OCI-LY1 (cell line): Measurements from ENCODE around the gene PCA3.

Experiments used
- H2AFZ ChIP-seq: fragments of 200-600 bp; sonication (generic), shearing (Covaris generic); 2 replicates; pipeline ENCODE4 v1.6.0; 2014; ENCODE audit warnings: antibody characterized with exemption, mild to moderate bottlenecking, low read length
- H3F3A ChIP-seq: fragments of 200-600 bp; sonication (generic), shearing (Covaris generic); 2 replicates; pipeline ENCODE4 v1.6.0; 2014; ENCODE audit warnings: mild to moderate bottlenecking, antibody characterized with exemption, low read length, moderate library complexity; ENCODE audit not compliant: insufficient read depth
- H3K27ac ChIP-seq: fragments of 200-600 bp; sonication (generic); 2 replicates; pipeline ENCODE4 v1.5.1; 2014; ENCODE audit warnings: low read length, mixed run types, mild to moderate bottlenecking, low read depth; ENCODE audit not compliant: poor library complexity, severe bottlenecking
- H3K27me3 ChIP-seq: fragments of 200-600 bp; sonication (generic); 2 replicates; pipeline ENCODE4 v1.6.0; 2014; ENCODE audit warnings: antibody characterized with exemption, mild to moderate bottlenecking, low read length, moderate library complexity; ENCODE audit not compliant: insufficient read depth
- H3K36me3 ChIP-seq: fragments of 200-600 bp; sonication (generic); 2 replicates; pipeline ENCODE4 v1.6.1; 2014; ENCODE audit warnings: mild to moderate bottlenecking, antibody characterized with exemption, low read length, moderate library complexity, mixed read lengths; ENCODE audit not compliant: insufficient read depth
- H3K4me1 ChIP-seq: fragments of 200-600 bp; sonication (generic); 2 replicates; pipeline ENCODE4 v1.5.1; 2014; ENCODE audit warnings: mild to moderate bottlenecking, low read length, moderate library complexity; ENCODE audit not compliant: insufficient read depth, severe bottlenecking
- H3K4me2 ChIP-seq: fragments of 200-600 bp; sonication (generic), shearing (Covaris generic); 2 replicates; pipeline ENCODE4 v1.6.1; 2014; ENCODE audit warnings: low read length
- H3K4me3 ChIP-seq: fragments of 200-600 bp; sonication (generic); 2 replicates; pipeline ENCODE4 v1.5.1; 2014; ENCODE audit warnings: low read length, low read depth, mild to moderate bottlenecking, mixed read lengths; ENCODE audit not compliant: poor library complexity, severe bottlenecking
- H3K79me2 ChIP-seq: fragments of 200-600 bp; shearing (Covaris generic); 2 replicates; pipeline ENCODE4 v1.6.1; 2016; ENCODE audit warnings: mixed run types, low read length, mixed read lengths; ENCODE audit not compliant: insufficient read depth
- H3K9ac ChIP-seq: fragments of 200-600 bp; sonication (generic), shearing (Covaris generic); 2 replicates; pipeline ENCODE4 v1.6.1; 2014; ENCODE audit warnings: mild to moderate bottlenecking, low read length, mixed read lengths
- H3K9me2 ChIP-seq: fragments of 200-600 bp; sonication (generic), shearing (Covaris generic); 2 replicates; pipeline ENCODE4 v1.6.1; 2014; ENCODE audit warnings: low read depth, mild to moderate bottlenecking, low read length, mixed read lengths
- H3K9me3 ChIP-seq: fragments of 200-600 bp; shearing (Covaris generic); 2 replicates; pipeline ENCODE4 v1.6.1; 2014; ENCODE audit warnings: low read length, mixed read lengths
- H4K20me1 ChIP-seq: fragments of 200-600 bp; sonication (generic), shearing (Covaris generic); 2 replicates; pipeline ENCODE4 v1.6.0; 2016; ENCODE audit warnings: mild to moderate bottlenecking, low read length; ENCODE audit not compliant: insufficient read depth
- CTCF ChIP-seq: fragments of 200-600 bp; sonication (generic), shearing (Covaris generic); IDR thresholded peaks from 2 replicates; pipeline ENCODE4 v1.5.1; 2017; ENCODE audit warnings: mild to moderate bottlenecking, antibody characterized with exemption, low read length, moderate library complexity, mixed read lengths
- EZH2 ChIP-seq: fragments of 200-600 bp; sonication (generic), shearing (Covaris generic); IDR thresholded peaks from 2 replicates; pipeline ENCODE4 v1.8.0; 2017; ENCODE audit warnings: borderline replicate concordance, mixed run types, mild to moderate bottlenecking, antibody characterized with exemption, low read length, moderate library complexity, mixed read lengths

The PCA3 gene

GRCh38 chr9:76764138-76764537 is at the start of gene PCA3:
PCA3 (plus strand) TSS chr9:76764438.
- Histone ChIP-seq H3K36me3 (no peaks in the 10 kb centered on the region), H3K9ac (no peak within 1 kb of the TSS), H4K20me1 (no peaks in the 10 kb centered on the region), H2AFZ (no peak within 1 kb of the TSS), H3K4me3 (no peak within 1 kb of the TSS), H3K4me1 (peaks cover 7% of the 10 kb centered on the region), H3F3A (no peaks in the 10 kb centered on the region), H3K4me2 (no peak within 1 kb of the TSS), H3K27me3 (no peaks in the 10 kb centered on the region), H3K9me3 (no peaks in the 10 kb centered on the region), H3K9me2 (no peaks in the 10 kb centered on the region), H3K79me2 (no peaks in the 10 kb centered on the region), H3K27ac (no peak within 1 kb of the TSS)
- no peak for TF ChIP-seq CTCF
- TF ChIP-seq EZH2, result no peak

- Histone ChIP-seq H3K9me2 (no peaks in the 10 kb centered on the region), H4K20me1 (no peaks in the 10 kb centered on the region), H3K27ac (no peak overlapping the region), H3K4me2 (no peak overlapping the region), H3K9me3 (no peaks in the 10 kb centered on the region), H2AFZ (no peak overlapping the region), H3F3A (no peaks in the 10 kb centered on the region), H3K9ac (no peak overlapping the region), H3K4me3 (no peak overlapping the region), H3K27me3 (peaks cover 2% of the 10 kb centered on the region; the same call in 1 of the 2 replicates), H3K79me2 (no peaks in the 10 kb centered on the region), H3K36me3 (no peaks in the 10 kb centered on the region), H3K4me1 (no peaks in the 10 kb centered on the region)
- TF ChIP-seq CTCF, result no peak
- no peak for TF ChIP-seq EZH2
Measured at GRCh38 chr9:76716085-76716672, 48.1 kb upstream of the PCA3 start.

- Histone ChIP-seq H3F3A (no peaks in the 10 kb centered on the region), H3K9me3 (no peaks in the 10 kb centered on the region), H3K27me3 (peaks cover 6% of the 10 kb centered on the region; the same call in 1 of the 2 replicates), H3K4me1 (no peaks in the 10 kb centered on the region), H3K4me2 (no peak overlapping the region), H3K79me2 (no peaks in the 10 kb centered on the region), H3K27ac (no peak overlapping the region), H3K36me3 (no peaks in the 10 kb centered on the region), H3K9ac (no peak overlapping the region), H4K20me1 (no peaks in the 10 kb centered on the region), H3K4me3 (no peak overlapping the region), H2AFZ (no peak overlapping the region), H3K9me2 (no peaks in the 10 kb centered on the region)
- TF ChIP-seq EZH2 (no peak), CTCF (no peak)
Measured at GRCh38 chr9:76717176-76717575, 47.1 kb upstream of the PCA3 start.
